Measurements from ENCODE around the gene UHRF2. TPM values are rescaled to one million over a fixed set of nuclear protein-coding genes. Genes with fewer than 3 reads are reported as not detected.
A peak's percentile ranks its signal among the peaks of the same experiment; 100 is the strongest.

Gene UHRF2
- total and polyA plus RNA-seq, 3 experiments from 2014 or later = 12.9 to 55.2 (median 50.8) TPM

- Histone ChIP-seq H3K27ac (ENCODE audit: low read depth, low read length) (no peak overlapping the region), H3K9me3 (ENCODE audit: low read length) (no peaks in the 10 kb centered on the region), H3K4me1 (ENCODE audit: insufficient read depth, low read length) (peaks cover 40% of the 10 kb centered on the region), H3K4me3 (ENCODE audit: low read length) (no peak overlapping the region), H3K27me3 (ENCODE audit: insufficient read depth, low read length, poor library complexity, severe bottlenecking) (no peaks in the 10 kb centered on the region), H3K36me3 (ENCODE audit: insufficient read depth, low read length) (no peaks in the 10 kb centered on the region)
- DNase-seq = no peak
- H3K9me3 Mint-ChIP-seq = no peaks in the 10 kb centered on the region
- POLR2A ChIA-PET = interaction anchor here (0.7 to 5.3 kb wide), 3 partner anchors 13 to 345 kb away, joined by 3 to 45 read pairs (median 34); partner anchors contain the start of gene KDM4C
- peaks cover 0 to 26% (median 2%) of the 10 kb centered on the region in 3 donors for H3K36me3 Mint-ChIP-seq
- CTCF ChIA-PET = interaction anchor here (1.2 to 1.6 kb wide), 2 partner anchors 11 to 154 kb away, joined by 4 to 5 read pairs; no protein-coding TSS in a partner anchor
- peak overlapping the region in 7 of 8 donors; percentile 43 to 85 (median 73) for H3K27ac Mint-ChIP-seq
- H3K4me3 Mint-ChIP-seq = peak overlapping the region; percentile 80 to 92 (median 90)
- H3K27me3 Mint-ChIP-seq = no peaks in the 10 kb centered on the region
- H3K4me1 Mint-ChIP-seq = peaks cover 53 to 59% (median 57%) of the 10 kb centered on the region in 3 donors
Measured at GRCh38 chr9:6415266-6415665, 2.3 kb downstream of the UHRF2 start.

GRCh38 chr9:6417186-6417585 is 4.2 kb downstream of the UHRF2 start:
- Histone ChIP-seq H3K4me3 (ENCODE audit: low read length) (no peak overlapping the region), H3K27ac (ENCODE audit: low read depth, low read length) (no peak overlapping the region)
- POLR2A ChIA-PET = no interaction called here

GRCh38 chr9:6418764-6419163 is 5.8 kb downstream of the UHRF2 start:
- H3K36me3 ChIP-seq (ENCODE audit: insufficient read depth, low read length) = no peaks in the 10 kb centered on the region
- no peaks in the 10 kb centered on the region for H3K27me3 ChIP-seq (ENCODE audit: insufficient read depth, low read length, poor library complexity, severe bottlenecking)
- Mint-ChIP-seq H3K4me3 (peak overlapping the region; percentile 12 to 81 (median 53)), H3K9me3 (no peaks in the 10 kb centered on the region), H3K36me3 (peaks cover 0 to 47% (median 2%) of the 10 kb centered on the region in 3 donors), H3K4me1 (peaks cover 75 to 86% (median 84%) of the 10 kb centered on the region in 3 donors), H3K27ac (peak overlapping the region; percentile 32 to 86 (median 72)), H3K27me3 (no peaks in the 10 kb centered on the region)
- peaks cover 34% of the 10 kb centered on the region for H3K4me1 ChIP-seq (ENCODE audit: insufficient read depth, low read length)
- ChIA-PET POLR2A (no interaction called here), CTCF (no interaction called here)
- H3K27ac ChIP-seq (ENCODE audit: low read depth, low read length) = no peak overlapping the region
- no peak overlapping the region for H3K4me3 ChIP-seq (ENCODE audit: low read length)
- no peaks in the 10 kb centered on the region for H3K9me3 ChIP-seq (ENCODE audit: low read length)
- no peak for DNase-seq

More at GRCh38 chr9:6417186-6417585, 4.2 kb downstream of the UHRF2 start:
- Histone ChIP-seq H3K36me3 (ENCODE audit: insufficient read depth, low read length) (no peaks in the 10 kb centered on the region), H3K27me3 (ENCODE audit: insufficient read depth, low read length, poor library complexity, severe bottlenecking) (no peaks in the 10 kb centered on the region), H3K9me3 (ENCODE audit: low read length) (no peaks in the 10 kb centered on the region), H3K4me1 (ENCODE audit: insufficient read depth, low read length) (peaks cover 38% of the 10 kb centered on the region)
- peak overlapping the region; percentile 51 to 72 (median 59) for H3K4me3 Mint-ChIP-seq
- peaks cover 66 to 77% (median 74%) of the 10 kb centered on the region in 3 donors for H3K4me1 Mint-ChIP-seq
- H3K27me3 Mint-ChIP-seq = no peaks in the 10 kb centered on the region
- H3K36me3 Mint-ChIP-seq = peaks cover 0 to 41% (median 2%) of the 10 kb centered on the region in 3 donors
- peak overlapping the region; percentile 1 to 60 (median 30) for H3K27ac Mint-ChIP-seq
- CTCF ChIA-PET = no interaction called here
- DNase-seq = no peak
- H3K9me3 Mint-ChIP-seq = no peaks in the 10 kb centered on the region

- CTCF ChIA-PET = no interaction called here
- Mint-ChIP-seq H3K36me3 (peaks cover 0 to 51% (median 4%) of the 10 kb centered on the region in 3 donors), H3K9me3 (no peaks in the 10 kb centered on the region)
Measured at GRCh38 chr9:6424940-6425339, 11.9 kb downstream of the UHRF2 start.

GRCh38 chr9:6426117-6426516 is 13.1 kb downstream of the UHRF2 start:
- H3K4me1 ChIP-seq (ENCODE audit: insufficient read depth, low read length) = peaks cover 42% of the 10 kb centered on the region
- no peaks in the 10 kb centered on the region for H3K36me3 ChIP-seq (ENCODE audit: insufficient read depth, low read length)
- H3K27ac Mint-ChIP-seq = peak overlapping the region in 5 of 8 donors; percentile 0 to 75 (median 58)
- DNase-seq = no peak
- no peak overlapping the region for H3K4me3 ChIP-seq (ENCODE audit: low read length)
- H3K27ac ChIP-seq (ENCODE audit: low read depth, low read length) = no peak overlapping the region
- ChIA-PET CTCF (interaction anchor here (1.5 to 2.3 kb wide), 3 partner anchors 11 to 13 kb away, joined by 3 to 6 read pairs (median 5); partner anchors contain the start of gene UHRF2), POLR2A (interaction anchor here (0.6 to 6.7 kb wide), 2 partner anchors 13 to 320 kb away, joined by 3 to 45 read pairs; partner anchors contain the start of gene UHRF2)
- peak overlapping the region in 1 of 7 donors; percentile 17 for H3K4me3 Mint-ChIP-seq
- peaks cover 72 to 92% (median 88%) of the 10 kb centered on the region in 3 donors for H3K4me1 Mint-ChIP-seq
- no peaks in the 10 kb centered on the region for H3K9me3 Mint-ChIP-seq
- no peaks in the 10 kb centered on the region for H3K27me3 Mint-ChIP-seq
- H3K36me3 Mint-ChIP-seq = peaks cover 0 to 52% (median 4%) of the 10 kb centered on the region in 3 donors
- H3K9me3 ChIP-seq (ENCODE audit: low read length) = no peaks in the 10 kb centered on the region
- no peaks in the 10 kb centered on the region for H3K27me3 ChIP-seq (ENCODE audit: insufficient read depth, low read length, poor library complexity, severe bottlenecking)

More at GRCh38 chr9:6424940-6425339, 11.9 kb downstream of the UHRF2 start:
- POLR2A ChIA-PET = interaction anchor here (0.6 kb wide), 1 partner anchor 58 kb away, joined by 3 read pairs; no protein-coding TSS in a partner anchor
- H3K27ac Mint-ChIP-seq = peak overlapping the region in 4 of 8 donors; percentile 14 to 57 (median 30)
- H3K4me3 Mint-ChIP-seq = no peak overlapping the region
- Histone ChIP-seq H3K9me3 (ENCODE audit: low read length) (no peaks in the 10 kb centered on the region), H3K36me3 (ENCODE audit: insufficient read depth, low read length) (no peaks in the 10 kb centered on the region), H3K27me3 (ENCODE audit: insufficient read depth, low read length, poor library complexity, severe bottlenecking) (no peaks in the 10 kb centered on the region), H3K27ac (ENCODE audit: low read depth, low read length) (no peak overlapping the region), H3K4me1 (ENCODE audit: insufficient read depth, low read length) (peaks cover 33% of the 10 kb centered on the region), H3K4me3 (ENCODE audit: low read length) (no peak overlapping the region)
- no peaks in the 10 kb centered on the region for H3K27me3 Mint-ChIP-seq
- DNase-seq = no peak
- H3K4me1 Mint-ChIP-seq = peaks cover 70 to 91% (median 87%) of the 10 kb centered on the region in 3 donors

DNA sequence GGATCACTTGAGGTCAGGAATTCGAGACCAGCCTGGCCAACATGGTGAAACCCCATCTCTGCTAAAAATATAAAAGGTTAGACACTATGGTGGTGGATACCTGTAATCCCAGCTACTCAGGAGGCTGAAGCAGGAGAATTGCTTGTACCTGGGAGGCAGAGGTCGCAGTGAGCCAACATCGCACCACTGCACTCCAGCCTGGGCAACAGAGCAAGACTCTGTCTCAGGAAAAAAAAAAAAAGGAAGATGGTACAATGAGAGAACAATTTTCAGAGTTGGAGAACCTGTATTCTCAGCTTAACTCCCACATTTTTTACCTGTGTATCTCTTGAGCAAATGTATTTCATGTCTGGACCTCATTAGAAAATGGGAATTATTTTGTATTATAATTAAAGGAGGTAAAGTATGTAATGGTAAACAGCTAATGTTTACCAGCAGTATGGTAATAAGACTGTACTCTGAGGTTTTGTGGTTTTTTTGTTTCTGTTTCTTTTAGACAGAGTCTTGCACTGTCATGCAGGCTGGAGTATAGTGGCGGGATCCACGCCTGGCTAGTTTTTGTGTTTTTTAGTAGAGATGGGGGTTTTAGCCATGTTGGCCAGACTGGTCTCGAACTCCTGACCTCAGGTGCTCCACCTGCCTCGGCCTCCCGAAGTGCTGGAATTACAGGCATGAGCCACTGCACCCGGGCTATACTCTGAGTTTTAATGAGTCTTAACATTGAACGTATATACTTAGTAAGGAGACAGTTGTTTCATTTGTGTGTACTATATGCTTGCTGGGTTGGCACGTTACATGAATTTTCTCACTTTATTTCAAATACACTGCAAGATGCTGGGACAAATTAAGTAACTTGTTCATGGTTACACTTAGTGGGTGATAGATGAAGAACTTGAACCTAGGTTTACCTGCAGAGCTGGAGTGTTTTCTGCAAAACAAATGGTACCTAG is 16.2 kb downstream of the UHRF2 start:
- H3K4me3 ChIP-seq (ENCODE audit: low read length) = no peak overlapping the region
- no peaks in the 10 kb centered on the region for H3K9me3 Mint-ChIP-seq
- peaks cover 54% of the 10 kb centered on the region for H3K4me1 ChIP-seq (ENCODE audit: insufficient read depth, low read length)
- H3K27ac Mint-ChIP-seq = peak overlapping the region; percentile 32 to 98 (median 88)
- H3K36me3 Mint-ChIP-seq = peaks cover 0 to 46% (median 3%) of the 10 kb centered on the region in 3 donors
- no peaks in the 10 kb centered on the region for H3K9me3 ChIP-seq (ENCODE audit: low read length)
- DNase-seq = peak in 2 of 5 donors; percentile 49 to 52
- peak overlapping the region; percentile 13 for H3K27ac ChIP-seq (ENCODE audit: low read depth, low read length)
- no peaks in the 10 kb centered on the region for H3K27me3 ChIP-seq (ENCODE audit: insufficient read depth, low read length, poor library complexity, severe bottlenecking)
- H3K4me1 Mint-ChIP-seq = peaks cover 74 to 97% (median 93%) of the 10 kb centered on the region in 3 donors
- H3K27me3 Mint-ChIP-seq = no peaks in the 10 kb centered on the region
- ChIA-PET POLR2A (interaction anchor here (0.6 to 6.7 kb wide), 2 partner anchors 16 to 37 kb away, joined by 3 to 45 read pairs; partner anchors contain the start of gene UHRF2), CTCF (interaction anchor here (1.0 kb wide), 1 partner anchor 15 kb away, joined by 3 read pairs; no protein-coding TSS in a partner anchor)
- peak overlapping the region; percentile 48 to 83 (median 80) for H3K4me3 Mint-ChIP-seq
- peaks cover 3% of the 10 kb centered on the region for H3K36me3 ChIP-seq (ENCODE audit: insufficient read depth, low read length)

DNA sequence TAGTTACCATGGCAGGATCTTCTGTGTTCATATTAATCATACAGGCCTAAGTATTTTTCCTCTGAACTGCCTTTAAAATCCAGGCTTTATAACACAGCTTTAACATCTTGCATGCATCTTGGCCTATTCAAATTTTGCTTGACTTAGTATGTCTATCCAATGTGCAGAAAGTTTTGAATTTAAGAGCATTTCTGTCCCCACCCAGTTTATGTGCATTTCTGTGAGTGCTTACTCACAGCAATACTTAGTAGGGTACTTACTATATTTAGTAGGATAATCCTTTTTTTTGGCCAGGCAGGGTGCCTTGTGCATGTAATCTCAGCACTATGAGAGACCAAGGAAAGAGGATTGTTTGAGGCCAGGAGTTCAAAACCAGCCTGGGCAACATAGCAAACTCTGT is 18.0 kb downstream of the UHRF2 start:
- peaks cover 47% of the 10 kb centered on the region for H3K4me1 ChIP-seq (ENCODE audit: insufficient read depth, low read length)
- H3K36me3 Mint-ChIP-seq = peaks cover 0 to 44% (median 3%) of the 10 kb centered on the region in 3 donors
- peak overlapping the region; percentile 7 to 91 (median 66) for H3K27ac Mint-ChIP-seq
- H3K27ac ChIP-seq (ENCODE audit: low read depth, low read length) = no peak overlapping the region
- H3K36me3 ChIP-seq (ENCODE audit: insufficient read depth, low read length) = peaks cover 3% of the 10 kb centered on the region
- no peaks in the 10 kb centered on the region for H3K27me3 ChIP-seq (ENCODE audit: insufficient read depth, low read length, poor library complexity, severe bottlenecking)
- peaks cover 66 to 91% (median 90%) of the 10 kb centered on the region in 3 donors for H3K4me1 Mint-ChIP-seq
- ChIA-PET CTCF (no interaction called here), POLR2A (interaction anchor here (6.7 kb wide), 1 partner anchor 18 kb away, joined by 45 read pairs; the partner anchor contains the start of gene UHRF2)
- H3K27me3 Mint-ChIP-seq = no peaks in the 10 kb centered on the region
- no peak for DNase-seq
- H3K9me3 Mint-ChIP-seq = no peaks in the 10 kb centered on the region
- no peaks in the 10 kb centered on the region for H3K9me3 ChIP-seq (ENCODE audit: low read length)
- H3K4me3 ChIP-seq (ENCODE audit: low read length) = no peak overlapping the region
- peak overlapping the region in 3 of 7 donors; percentile 15 to 36 (median 28) for H3K4me3 Mint-ChIP-seq
